Stimulated activated memory B cell treated with anti-CD40 and anti-IgM and Interleukin-4, amounts not matched to agents 10 μg/mL and 1 μg/mL and 100 μg/mL, for 72 hours (primary cell): ENCODE data around the gene AAK1.
A peak's percentile ranks its signal among the peaks of the same experiment; 100 is the strongest.
"Not testable (repeated sequence)": the region's sequence is repeated elsewhere in the genome, so short reads cannot be mapped to it uniquely, and the experiment has no call there.

Source experiments
- ATAC-seq: fragments of 150-1000 bp; cut with Tn5 transposase; 2 replicates; pipeline ENCODE4 v1.10.0; 2021
- H3K27ac Mint-ChIP-seq: one replicate; pipeline ENCODE4 v1.8.0; 2022; ENCODE audit warnings: mild to moderate bottlenecking, mixed read lengths
- H3K27me3 Mint-ChIP-seq: one replicate; pipeline ENCODE4 v1.8.0; 2022; ENCODE audit warnings: mixed read lengths
- H3K36me3 Mint-ChIP-seq: one replicate; pipeline ENCODE4 v1.8.0; 2022; ENCODE audit warnings: mixed read lengths
- H3K4me1 Mint-ChIP-seq: one replicate; pipeline ENCODE4 v1.8.0; 2022; ENCODE audit warnings: mixed read lengths
- H3K4me3 Mint-ChIP-seq: one replicate; pipeline ENCODE4 v1.8.0; 2022; ENCODE audit warnings: mild to moderate bottlenecking, moderate library complexity, mixed read lengths
- H3K9me3 Mint-ChIP-seq: one replicate; pipeline ENCODE4 v1.8.0; 2022; ENCODE audit warnings: mixed read lengths

The AAK1 gene

GRCh38 chr2:69643602-69644505 lies at the start of gene AAK1:
TSS of gene AAK1 (minus strand) at chr2:69643739. CDS start at chr2:69643040, 699 bp downstream.
- peaks cover 73% of the 10 kb centered on the region for H3K27me3 Mint-ChIP-seq
- H3K36me3 Mint-ChIP-seq, result no peaks in the 10 kb centered on the region
- H3K4me3 Mint-ChIP-seq, result peak within 1 kb of the TSS; percentile 88
- peaks cover 29% of the 10 kb centered on the region for H3K4me1 Mint-ChIP-seq
- peak within 1 kb of the TSS; percentile 84 for H3K27ac Mint-ChIP-seq
- H3K9me3 Mint-ChIP-seq, result no peaks in the 10 kb centered on the region
- peak; percentile 84 for ATAC-seq

- Mint-ChIP-seq H3K4me1 (peaks cover 23% of the 10 kb centered on the region), H3K9me3 (no peaks in the 10 kb centered on the region), H3K4me3 (no peak overlapping the region), H3K36me3 (no peaks in the 10 kb centered on the region), H3K27me3 (peaks cover 52% of the 10 kb centered on the region), H3K27ac (no peak overlapping the region)
- no peak for ATAC-seq
These were observed 48.9 kb upstream of the AAK1 start for GRCh38 chr2:69692424-69692823.

GRCh38 chr2:69689969-69690368 lies 46.4 kb upstream of the AAK1 start:
- Mint-ChIP-seq H3K27ac (no peak overlapping the region), H3K4me1 (peaks cover 23% of the 10 kb centered on the region), H3K9me3 (no peaks in the 10 kb centered on the region), H3K27me3 (peaks cover 67% of the 10 kb centered on the region), H3K36me3 (no peaks in the 10 kb centered on the region), H3K4me3 (no peak overlapping the region)
- ATAC-seq, result no peak

GRCh38 chr2:69689466-69689865 lies 45.9 kb upstream of the AAK1 start:
- H3K36me3 Mint-ChIP-seq, result no peaks in the 10 kb centered on the region
- peaks cover 69% of the 10 kb centered on the region for H3K27me3 Mint-ChIP-seq
- peaks cover 23% of the 10 kb centered on the region for H3K4me1 Mint-ChIP-seq
- H3K27ac Mint-ChIP-seq, result no peak overlapping the region
- no peak overlapping the region for H3K4me3 Mint-ChIP-seq
- ATAC-seq, result no peak
- no peaks in the 10 kb centered on the region for H3K9me3 Mint-ChIP-seq

- H3K36me3 Mint-ChIP-seq, result no peaks in the 10 kb centered on the region
- H3K4me3 Mint-ChIP-seq, result no peak overlapping the region
- H3K4me1 Mint-ChIP-seq, result peaks cover 18% of the 10 kb centered on the region
- no peak overlapping the region for H3K27ac Mint-ChIP-seq
- peaks cover 83% of the 10 kb centered on the region for H3K27me3 Mint-ChIP-seq
- ATAC-seq, result no peak
- H3K9me3 Mint-ChIP-seq, result no peaks in the 10 kb centered on the region
These were observed 44.6 kb upstream of the AAK1 start for GRCh38 chr2:69687971-69688611.

- H3K36me3 Mint-ChIP-seq, result no peaks in the 10 kb centered on the region
- H3K9me3 Mint-ChIP-seq, result no peaks in the 10 kb centered on the region
- no peak overlapping the region for H3K4me3 Mint-ChIP-seq
- H3K4me1 Mint-ChIP-seq, result peaks cover 11% of the 10 kb centered on the region
- no peak for ATAC-seq
- H3K27me3 Mint-ChIP-seq, result peaks cover 86% of the 10 kb centered on the region
- no peak overlapping the region for H3K27ac Mint-ChIP-seq
These were observed 43.3 kb upstream of the AAK1 start for GRCh38 chr2:69686813-69687212.

DNA sequence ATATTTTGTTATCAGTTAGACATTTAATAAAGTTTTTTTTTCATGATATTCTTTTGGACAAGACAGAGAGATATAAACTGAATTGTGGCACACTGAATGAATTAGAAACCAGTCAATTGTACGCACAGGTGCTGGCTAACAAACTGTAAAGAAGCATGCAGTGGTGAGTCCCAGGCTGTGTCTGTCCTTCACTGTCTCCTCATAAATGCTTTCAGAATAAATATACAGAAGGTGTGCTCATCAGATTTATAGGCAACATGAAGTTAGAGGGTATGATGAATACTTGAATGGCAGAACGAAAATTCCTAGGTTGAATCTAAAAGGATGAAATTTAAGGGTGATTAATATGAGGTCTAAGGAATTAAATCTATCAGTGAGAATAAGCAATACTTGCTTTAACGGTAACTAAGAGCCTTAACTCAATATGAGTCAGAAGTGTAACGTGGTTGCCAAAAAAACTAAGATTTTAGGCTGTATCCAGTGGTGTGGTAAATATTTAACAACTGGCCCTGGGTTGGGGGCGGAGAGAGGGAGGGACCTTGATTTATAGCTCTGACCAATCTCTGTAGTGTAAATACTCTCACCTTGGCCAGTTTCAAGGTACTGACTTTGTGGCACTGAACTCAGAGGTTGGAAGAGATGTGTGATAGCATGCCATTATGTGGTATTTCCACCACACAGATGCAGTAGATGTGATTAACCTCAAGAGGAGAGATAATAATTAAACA lies 41.9 kb upstream of the AAK1 start:
- no peaks in the 10 kb centered on the region for H3K9me3 Mint-ChIP-seq
- peaks cover 15% of the 10 kb centered on the region for H3K4me1 Mint-ChIP-seq
- H3K4me3 Mint-ChIP-seq, result no peak overlapping the region
- peaks cover 86% of the 10 kb centered on the region for H3K27me3 Mint-ChIP-seq
- no peak overlapping the region for H3K27ac Mint-ChIP-seq
- ATAC-seq, result no peak
- no peaks in the 10 kb centered on the region for H3K36me3 Mint-ChIP-seq

GRCh38 chr2:69683170-69683971 lies 39.8 kb upstream of the AAK1 start:
- H3K4me1 Mint-ChIP-seq, result peaks cover 18% of the 10 kb centered on the region
- H3K36me3 Mint-ChIP-seq, result no peaks in the 10 kb centered on the region
- ATAC-seq, result no peak
- H3K4me3 Mint-ChIP-seq, result no peak overlapping the region
- H3K9me3 Mint-ChIP-seq, result no peaks in the 10 kb centered on the region
- H3K27ac Mint-ChIP-seq, result no peak overlapping the region
- peaks cover 82% of the 10 kb centered on the region for H3K27me3 Mint-ChIP-seq

DNA sequence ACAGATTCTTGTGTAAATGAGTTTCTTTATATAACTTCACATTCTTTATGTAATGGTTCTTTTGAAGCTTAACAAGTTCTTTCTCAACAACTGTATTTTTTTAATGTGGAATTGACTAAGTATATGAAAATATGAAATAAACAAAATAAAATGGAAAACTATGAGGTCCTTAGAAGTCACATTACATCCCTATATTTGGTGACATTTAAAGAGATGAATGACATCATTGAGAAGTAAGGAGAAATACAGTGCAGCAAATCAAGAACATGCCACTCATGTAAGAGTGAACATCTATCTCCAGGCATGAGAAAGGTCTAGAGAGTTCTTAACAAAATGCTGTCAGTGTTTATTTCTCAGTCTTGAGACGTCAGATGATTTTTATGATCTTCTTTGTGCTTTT lies 39.0 kb upstream of the AAK1 start:
- Mint-ChIP-seq H3K27me3 (peaks cover 74% of the 10 kb centered on the region), H3K9me3 (no peaks in the 10 kb centered on the region), H3K4me1 (peaks cover 18% of the 10 kb centered on the region), H3K36me3 (no peaks in the 10 kb centered on the region), H3K4me3 (no peak overlapping the region), H3K27ac (no peak overlapping the region)
- no peak for ATAC-seq

GRCh38 chr2:69680001-69680675 lies 36.6 kb upstream of the AAK1 start:
- Mint-ChIP-seq H3K4me1 (peaks cover 18% of the 10 kb centered on the region), H3K9me3 (no peaks in the 10 kb centered on the region), H3K27ac (no peak overlapping the region), H3K36me3 (no peaks in the 10 kb centered on the region), H3K27me3 (peaks cover 61% of the 10 kb centered on the region), H3K4me3 (no peak overlapping the region)
- ATAC-seq, result no peak

GRCh38 chr2:69677914-69678313 lies 34.4 kb upstream of the AAK1 start:
- Mint-ChIP-seq H3K36me3 (no peaks in the 10 kb centered on the region), H3K4me1 (peaks cover 12% of the 10 kb centered on the region), H3K27me3 (peaks cover 44% of the 10 kb centered on the region), H3K27ac (no peak overlapping the region), H3K9me3 (no peaks in the 10 kb centered on the region), H3K4me3 (no peak overlapping the region)
- no peak for ATAC-seq

GRCh38 chr2:69676146-69676545 lies 32.6 kb upstream of the AAK1 start:
- H3K4me1 Mint-ChIP-seq, result peaks cover 12% of the 10 kb centered on the region
- no peak overlapping the region for H3K4me3 Mint-ChIP-seq
- H3K36me3 Mint-ChIP-seq, result no peaks in the 10 kb centered on the region
- peaks cover 3% of the 10 kb centered on the region for H3K9me3 Mint-ChIP-seq
- no peak overlapping the region for H3K27ac Mint-ChIP-seq
- ATAC-seq, result no peak
- H3K27me3 Mint-ChIP-seq, result peaks cover 34% of the 10 kb centered on the region

- no peak for ATAC-seq
- peaks cover 15% of the 10 kb centered on the region for H3K27me3 Mint-ChIP-seq
These were observed 30.8 kb upstream of the AAK1 start for GRCh38 chr2:69674316-69674670.

DNA sequence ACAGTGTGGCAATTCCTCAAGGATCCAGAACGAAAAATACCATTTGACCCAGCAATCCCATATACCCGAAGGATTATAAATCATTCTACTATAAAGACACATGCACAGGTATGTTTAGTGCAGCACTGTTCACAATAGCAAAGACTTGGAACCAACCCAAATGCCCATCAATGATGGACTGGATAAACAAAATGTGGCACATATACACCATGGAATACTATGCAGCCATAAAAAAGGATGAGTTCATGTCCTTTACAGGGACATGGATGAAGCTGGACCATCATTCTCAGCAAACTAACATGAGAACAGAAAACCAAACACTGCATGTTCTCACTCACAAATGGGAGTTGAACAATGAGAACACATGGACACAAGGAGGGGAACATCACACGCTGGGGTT lies 29.6 kb upstream of the AAK1 start:
- not testable (repeated sequence) for H3K27ac Mint-ChIP-seq, ATAC-seq, H3K4me3 Mint-ChIP-seq, H3K4me1 Mint-ChIP-seq, H3K9me3 Mint-ChIP-seq, H3K36me3 Mint-ChIP-seq
- H3K27me3 Mint-ChIP-seq, result peaks cover 13% of the 10 kb centered on the region

More at GRCh38 chr2:69674316-69674670, 30.8 kb upstream of the AAK1 start:
- H3K36me3 Mint-ChIP-seq, result no peaks in the 10 kb centered on the region
- no peak overlapping the region for H3K4me3 Mint-ChIP-seq
- H3K27ac Mint-ChIP-seq, result no peak overlapping the region
- H3K4me1 Mint-ChIP-seq, result no peaks in the 10 kb centered on the region
- H3K9me3 Mint-ChIP-seq, result peaks cover 3% of the 10 kb centered on the region
